Suppressor macrophage treated with lipopolysaccharide for 4 hours (primary cell): ENCODE measurements around the gene SLC12A6.
"Not testable (repeated sequence)": the region's sequence is repeated elsewhere in the genome, so short reads cannot be mapped to it uniquely, and the experiment has no call there.

Experiments used
- DNase-seq: peaks from one replicate; pipeline ENCODE4 v3.0.0-alpha.2; 2020

Gene SLC12A6

GRCh38 chr15:34337557-34338306 lies at the start of gene SLC12A6:
Gene SLC12A6, minus strand, starts transcription at chr15:34337781. Its CDS starts 1,101 bp downstream, at chr15:34336680.
- peak; percentile 96 for DNase-seq

- DNase-seq, result not testable (repeated sequence)
These were observed 44.4 kb upstream of the SLC12A6 start for GRCh38 chr15:34381829-34382521.

- DNase-seq, result not testable (repeated sequence)
These were observed 42.9 kb upstream of the SLC12A6 start for GRCh38 chr15:34380491-34380890.

- DNase-seq, result no peak
These were observed 39.3 kb upstream of the SLC12A6 start for GRCh38 chr15:34376856-34377255.

- DNase-seq, result not testable (repeated sequence)
These were observed 38.0 kb upstream of the SLC12A6 start for GRCh38 chr15:34375541-34375940.

GRCh38 chr15:34374816-34375215 lies 37.2 kb upstream of the SLC12A6 start:
- no peak for DNase-seq

- no peak for DNase-seq
These were observed 36.4 kb upstream of the SLC12A6 start for GRCh38 chr15:34373951-34374350.

GRCh38 chr15:34370643-34371042 lies 33.1 kb upstream of the SLC12A6 start:
- DNase-seq, result no peak

GRCh38 chr15:34370129-34370528 lies 32.5 kb upstream of the SLC12A6 start:
- no peak for DNase-seq

GRCh38 chr15:34367101-34368081 lies 29.8 kb upstream of the SLC12A6 start, which contains the start of gene LPCAT4:
Gene LPCAT4, minus strand, starts transcription at chr15:34367196. Its CDS starts 96 bp downstream, at chr15:34367100.
- DNase-seq, result peak; percentile 92

GRCh38 chr15:34366271-34367065 lies 28.9 kb upstream of the SLC12A6 start:
- DNase-seq, result peak; percentile 20

- no peak for DNase-seq
These were observed 28.3 kb upstream of the SLC12A6 start for GRCh38 chr15:34365836-34366235.

- no peak for DNase-seq
These were observed 27.7 kb upstream of the SLC12A6 start for GRCh38 chr15:34365091-34365825.

GRCh38 chr15:34364041-34364440 lies 26.5 kb upstream of the SLC12A6 start:
- no peak for DNase-seq

GRCh38 chr15:34362047-34362773 lies 24.6 kb upstream of the SLC12A6 start:
- DNase-seq, result no peak

GRCh38 chr15:34361278-34361677 lies 23.7 kb upstream of the SLC12A6 start:
- DNase-seq, result no peak

GRCh38 chr15:34360298-34360697 lies 22.7 kb upstream of the SLC12A6 start:
- DNase-seq, result no peak

GRCh38 chr15:34359416-34359815 lies 21.8 kb upstream of the SLC12A6 start:
- no peak for DNase-seq

GRCh38 chr15:34358948-34359347 lies 21.4 kb upstream of the SLC12A6 start:
- DNase-seq, result no peak

- no peak for DNase-seq
These were observed 20.8 kb upstream of the SLC12A6 start for GRCh38 chr15:34358367-34358766.

- no peak for DNase-seq
These were observed 20.1 kb upstream of the SLC12A6 start for GRCh38 chr15:34357653-34358052.
